Measurements from ENCODE around the gene NRCAM.

Gene NRCAM

DNA sequence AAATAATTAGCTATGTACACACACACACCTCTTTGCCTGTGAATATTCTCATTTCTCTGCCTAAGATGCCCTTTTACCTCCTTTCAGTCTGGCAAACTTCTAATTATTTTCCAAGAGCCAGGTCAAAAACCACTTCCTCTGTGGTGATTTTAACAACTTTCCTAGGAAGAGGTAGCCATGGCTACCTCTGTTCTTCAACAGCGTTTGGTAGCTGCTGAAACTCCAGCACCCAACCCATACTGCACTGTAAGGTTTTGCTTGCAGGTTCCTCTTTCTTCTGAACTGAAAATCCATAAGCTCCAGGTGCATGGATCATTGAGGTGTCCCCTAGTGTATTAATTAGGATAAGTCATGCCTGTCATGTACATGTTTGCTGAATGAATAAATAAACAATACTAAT, 25.6 kb downstream of the NRCAM start:
- no peak for DNase-seq
- Histone ChIP-seq H3K36me3 (no peaks in the 10 kb centered on the region), H3K27me3 (ENCODE audit: insufficient read depth, low read depth, severe bottlenecking) (no peaks in the 10 kb centered on the region), H3K27ac (no peak overlapping the region), H3K4me3 (ENCODE audit: low read depth, low read length) (no peak overlapping the region), H3K9me3 (ENCODE audit: severe bottlenecking) (no peaks in the 10 kb centered on the region)
- no peak for TF ChIP-seq CTCF (IDR thresholded peaks at IDR 0.05; ENCODE audit: low read depth, low read length)

DNA sequence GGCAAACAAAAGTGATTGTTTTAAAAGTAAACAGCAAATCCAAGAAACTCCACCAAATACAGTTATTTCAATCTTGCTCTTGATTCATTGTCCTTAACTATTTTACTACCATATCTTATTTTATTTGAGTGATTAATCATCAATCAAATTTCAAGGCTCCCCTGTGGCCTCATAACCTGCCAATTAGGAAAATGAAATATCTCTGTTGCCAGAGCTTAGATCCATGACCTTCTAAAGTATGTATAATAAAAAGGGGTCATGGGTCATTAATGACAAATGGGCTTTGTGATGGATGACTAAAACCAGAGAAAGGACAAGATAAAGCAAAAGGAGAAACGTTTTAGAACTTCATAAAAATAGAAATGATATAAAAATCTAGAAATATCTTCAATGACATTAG, 28.5 kb downstream of the NRCAM start:
- no peak for TF ChIP-seq CTCF (IDR thresholded peaks at IDR 0.05; ENCODE audit: low read depth, low read length)
- Histone ChIP-seq H3K27me3 (ENCODE audit: insufficient read depth, low read depth, severe bottlenecking) (no peaks in the 10 kb centered on the region), H3K9me3 (ENCODE audit: severe bottlenecking) (no peaks in the 10 kb centered on the region), H3K27ac (no peak overlapping the region), H3K36me3 (no peaks in the 10 kb centered on the region), H3K4me3 (ENCODE audit: low read depth, low read length) (no peak overlapping the region)
- no peak for DNase-seq

GRCh38 chr7:108425714-108426275, 30.4 kb downstream of the NRCAM start:
- no peak overlapping the region for H3K4me3 ChIP-seq (ENCODE audit: low read depth, low read length)
- H3K36me3 ChIP-seq = no peaks in the 10 kb centered on the region
- no peak for TF ChIP-seq CTCF (IDR thresholded peaks at IDR 0.05; ENCODE audit: low read depth, low read length)
- no peaks in the 10 kb centered on the region for H3K27me3 ChIP-seq (ENCODE audit: insufficient read depth, low read depth, severe bottlenecking)
- no peaks in the 10 kb centered on the region for H3K9me3 ChIP-seq (ENCODE audit: severe bottlenecking)
- no peak for DNase-seq
- no peak overlapping the region for H3K27ac ChIP-seq

DNA sequence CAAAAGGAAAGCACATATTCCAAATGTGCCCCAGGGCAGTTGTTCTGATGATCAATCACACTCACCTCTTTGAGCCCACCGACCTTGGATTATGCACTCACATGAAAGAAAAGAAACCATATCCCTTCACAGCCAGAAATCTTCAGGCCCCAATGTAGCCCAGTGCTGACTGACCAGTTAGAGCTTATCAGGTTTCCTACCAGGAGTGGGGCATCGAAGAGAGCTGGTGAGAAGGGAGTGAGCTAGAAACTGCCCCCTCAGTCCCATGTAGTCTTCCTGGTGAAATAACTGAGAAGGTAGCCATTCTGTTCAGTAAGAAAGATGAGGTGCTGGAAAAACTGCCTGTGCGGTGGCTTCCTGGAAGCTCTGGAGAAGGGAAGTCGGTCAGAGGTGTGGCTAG, 32.2 kb downstream of the NRCAM start:
- Histone ChIP-seq H3K4me3 (ENCODE audit: low read depth, low read length) (no peak overlapping the region), H3K27me3 (ENCODE audit: insufficient read depth, low read depth, severe bottlenecking) (no peaks in the 10 kb centered on the region), H3K27ac (no peak overlapping the region), H3K9me3 (ENCODE audit: severe bottlenecking) (no peaks in the 10 kb centered on the region), H3K36me3 (no peaks in the 10 kb centered on the region)
- TF ChIP-seq CTCF (IDR thresholded peaks at IDR 0.05; ENCODE audit: low read depth, low read length) = no peak
- no peak for DNase-seq

- Histone ChIP-seq H3K36me3 (no peaks in the 10 kb centered on the region), H3K9me3 (ENCODE audit: severe bottlenecking) (no peaks in the 10 kb centered on the region), H3K27ac (no peak overlapping the region), H3K4me3 (ENCODE audit: low read depth, low read length) (no peak overlapping the region), H3K27me3 (ENCODE audit: insufficient read depth, low read depth, severe bottlenecking) (no peaks in the 10 kb centered on the region)
- DNase-seq = no peak
- no peak for TF ChIP-seq CTCF (IDR thresholded peaks at IDR 0.05; ENCODE audit: low read depth, low read length)
Measured at GRCh38 chr7:108423089-108423989, 32.9 kb downstream of the NRCAM start.

Measured in WERI-Rb-1 (cell line).